ENCODE measurements around the gene IFT122.

IFT122 gene

GRCh38 chr3:129399145-129399894, 40.7 kb upstream of the IFT122 start:
- H3K4me3 ChIP-seq (replicated peaks in 1 of 2; ENCODE audit: low read depth in 2 of 2, low read length in 2 of 2): peak overlapping the region; percentile 75 to 84
- DNase-seq (ENCODE audit: low read depth in 2 of 2): peak; percentile 98
- TF ChIP-seq CTCF (IDR thresholded peaks at IDR 0.05; ENCODE audit: low read depth, low read length): peak; percentile 71

- no peak overlapping the region for H3K4me3 ChIP-seq (replicated peaks in 1 of 2; ENCODE audit: low read depth in 2 of 2, low read length in 2 of 2)
- TF ChIP-seq CTCF (IDR thresholded peaks at IDR 0.05; ENCODE audit: low read depth, low read length): no peak
- no peak for DNase-seq (ENCODE audit: low read depth in 2 of 2)
Observed at GRCh38 chr3:129399895-129400357, 40.1 kb upstream of the IFT122 start.

- DNase-seq (ENCODE audit: low read depth in 2 of 2): no peak
- TF ChIP-seq CTCF (IDR thresholded peaks at IDR 0.05; ENCODE audit: low read depth, low read length): no peak
- H3K4me3 ChIP-seq (replicated peaks in 1 of 2; ENCODE audit: low read depth in 2 of 2, low read length in 2 of 2): no peak overlapping the region
Observed at GRCh38 chr3:129402210-129402609, 37.8 kb upstream of the IFT122 start.

GRCh38 chr3:129402616-129403015, 37.4 kb upstream of the IFT122 start:
- TF ChIP-seq CTCF (IDR thresholded peaks at IDR 0.05; ENCODE audit: low read depth, low read length): no peak
- DNase-seq (ENCODE audit: low read depth in 2 of 2): no peak
- H3K4me3 ChIP-seq (replicated peaks in 1 of 2; ENCODE audit: low read depth in 2 of 2, low read length in 2 of 2): no peak overlapping the region

- TF ChIP-seq CTCF (IDR thresholded peaks at IDR 0.05; ENCODE audit: low read depth, low read length): no peak
- no peak for DNase-seq (ENCODE audit: low read depth in 2 of 2)
- no peak overlapping the region for H3K4me3 ChIP-seq (replicated peaks in 1 of 2; ENCODE audit: low read depth in 2 of 2, low read length in 2 of 2)
Observed at GRCh38 chr3:129403450-129403849, 36.6 kb upstream of the IFT122 start.

GRCh38 chr3:129404130-129404529, 35.9 kb upstream of the IFT122 start:
- H3K4me3 ChIP-seq (replicated peaks in 1 of 2; ENCODE audit: low read depth in 2 of 2, low read length in 2 of 2): no peak overlapping the region
- no peak for DNase-seq (ENCODE audit: low read depth in 2 of 2)
- TF ChIP-seq CTCF (IDR thresholded peaks at IDR 0.05; ENCODE audit: low read depth, low read length): no peak

- no peak for TF ChIP-seq CTCF (IDR thresholded peaks at IDR 0.05; ENCODE audit: low read depth, low read length)
- no peak overlapping the region for H3K4me3 ChIP-seq (replicated peaks in 1 of 2; ENCODE audit: low read depth in 2 of 2, low read length in 2 of 2)
Observed at GRCh38 chr3:129404610-129405009, 35.4 kb upstream of the IFT122 start.

More at GRCh38 chr3:129404610-129405009, 35.4 kb upstream of the IFT122 start:
- DNase-seq (ENCODE audit: low read depth in 2 of 2): no peak
